ENCODE data around the gene LRP1-AS.

LRP1-AS gene

DNA sequence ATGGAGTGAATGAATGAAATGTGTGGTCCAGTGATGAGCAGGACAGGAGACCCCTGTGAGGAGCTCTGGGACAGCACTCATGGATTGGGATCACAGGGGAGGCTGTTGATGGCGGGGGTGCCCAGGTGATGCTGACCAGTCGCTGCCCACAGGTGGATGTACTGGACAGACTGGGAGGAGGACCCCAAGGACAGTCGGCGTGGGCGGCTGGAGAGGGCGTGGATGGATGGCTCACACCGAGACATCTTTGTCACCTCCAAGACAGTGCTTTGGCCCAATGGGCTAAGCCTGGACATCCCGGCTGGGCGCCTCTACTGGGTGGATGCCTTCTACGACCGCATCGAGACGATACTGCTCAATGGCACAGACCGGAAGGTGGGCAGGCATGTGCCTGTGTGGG, 13.3 kb upstream of the LRP1-AS start:
- DNase-seq (ENCODE audit: low read depth in 3 of 3, low spot score in 1 of 3) = no peak

DNA sequence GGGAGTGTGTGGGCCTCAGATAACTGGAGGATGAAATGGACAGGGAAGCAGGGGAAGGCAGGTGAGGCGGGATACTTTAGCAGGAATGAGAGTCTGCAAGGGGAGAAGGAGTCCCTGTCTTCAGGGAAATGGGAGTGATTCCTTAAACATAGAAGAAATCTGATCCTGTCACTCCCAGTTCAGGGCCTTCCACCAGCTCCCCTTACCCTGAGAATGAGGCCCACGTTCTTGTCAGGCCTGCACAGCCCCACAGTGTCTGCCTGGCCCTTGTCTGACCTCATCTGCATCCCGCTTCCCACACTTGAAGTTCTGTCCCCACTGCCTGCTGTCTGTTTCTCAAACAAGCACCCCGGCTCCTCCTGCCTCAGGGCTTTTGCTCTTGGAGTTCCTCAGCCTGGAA, 12.6 kb upstream of the LRP1-AS start:
- no peak for DNase-seq (ENCODE audit: low read depth in 3 of 3, low spot score in 1 of 3)

DNA sequence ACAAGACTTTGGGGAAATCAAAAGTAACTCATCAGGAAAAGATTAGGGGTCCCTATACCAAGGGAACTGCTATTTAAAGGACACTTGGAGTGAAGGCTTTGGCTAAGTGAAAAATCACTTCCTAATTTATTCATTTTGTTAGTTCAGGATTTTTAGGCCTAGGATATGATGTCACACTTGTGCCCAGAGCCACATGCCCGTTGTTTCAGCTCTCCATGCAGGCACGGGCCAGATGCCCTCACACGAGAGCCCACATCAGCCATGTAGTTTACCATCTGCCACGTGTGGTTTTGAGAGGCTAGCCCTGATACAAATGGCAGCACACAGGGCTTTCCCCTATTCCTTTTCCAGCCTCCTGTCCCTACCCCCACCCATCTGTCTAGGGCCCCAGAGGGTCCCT, 11.9 kb upstream of the LRP1-AS start:
- no peak for DNase-seq (ENCODE audit: low read depth in 3 of 3, low spot score in 1 of 3)

DNA sequence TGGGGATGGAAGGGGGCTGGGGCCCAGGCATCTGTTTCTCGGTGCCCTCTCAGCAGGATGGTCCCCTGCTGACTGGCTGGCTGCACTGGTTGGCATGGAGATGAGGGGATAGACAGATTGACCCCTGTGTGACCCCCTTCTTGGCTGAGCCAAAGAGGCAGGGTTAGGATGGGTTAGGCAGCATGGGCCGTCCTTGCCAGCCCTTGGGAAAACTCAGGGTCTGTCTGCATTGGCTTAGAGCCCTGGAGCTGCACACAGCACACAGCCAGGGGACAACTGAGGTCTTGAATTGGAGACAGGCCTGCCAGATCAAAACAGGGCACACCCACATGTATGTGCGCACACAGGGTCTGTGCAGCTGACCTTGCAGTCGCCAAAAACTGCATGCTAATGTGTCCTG, 11.2 kb upstream of the LRP1-AS start:
- no peak for DNase-seq (ENCODE audit: low read depth in 3 of 3, low spot score in 1 of 3)

DNA sequence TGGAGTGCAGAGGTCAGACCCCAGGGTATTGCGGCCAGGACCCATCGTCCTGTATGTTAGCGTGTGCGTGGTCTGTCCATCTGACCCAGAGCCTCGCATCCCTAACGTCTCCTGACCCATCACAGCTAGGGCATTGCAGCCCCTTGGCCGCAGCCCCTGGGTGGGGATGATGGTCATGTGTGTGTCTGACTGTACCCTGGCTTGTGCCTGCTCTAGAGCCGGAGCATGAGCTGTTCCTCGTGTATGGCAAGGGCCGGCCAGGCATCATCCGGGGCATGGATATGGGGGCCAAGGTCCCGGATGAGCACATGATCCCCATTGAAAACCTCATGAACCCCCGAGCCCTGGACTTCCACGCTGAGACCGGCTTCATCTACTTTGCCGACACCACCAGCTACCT, 10.8 kb upstream of the LRP1-AS start:
- DNase-seq (ENCODE audit: low read depth in 3 of 3, low spot score in 1 of 3) = no peak

DNA sequence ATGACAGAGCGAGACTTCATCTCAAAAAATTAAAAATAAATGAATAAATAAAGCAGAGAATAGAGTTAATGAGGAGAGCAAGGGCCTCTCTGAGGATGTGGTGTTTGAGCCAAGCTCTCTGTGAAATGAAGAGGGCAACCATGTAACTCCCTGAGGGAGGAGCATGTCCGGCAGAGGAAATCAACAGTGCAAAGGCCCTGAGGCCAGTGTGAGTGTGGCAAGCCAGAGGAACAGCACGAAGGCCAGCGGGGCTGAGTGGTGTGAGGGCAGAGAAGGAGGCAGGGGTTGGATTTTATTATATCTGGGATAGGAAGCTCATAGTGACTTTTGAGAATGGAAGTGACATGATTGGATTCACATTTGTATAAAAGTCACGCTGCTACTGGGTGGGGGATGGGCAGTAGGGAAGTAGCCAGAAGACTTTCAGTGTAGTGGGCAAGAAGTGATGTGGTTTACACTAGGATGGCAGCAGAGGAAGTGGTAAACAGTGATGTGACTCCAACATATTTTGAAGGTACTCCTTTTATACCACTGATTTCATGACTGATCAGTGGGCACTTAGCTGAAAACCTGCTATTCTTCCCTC, 10.3 kb upstream of the LRP1-AS start:
- no peak for DNase-seq (ENCODE audit: low read depth in 3 of 3, low spot score in 1 of 3)

DNA sequence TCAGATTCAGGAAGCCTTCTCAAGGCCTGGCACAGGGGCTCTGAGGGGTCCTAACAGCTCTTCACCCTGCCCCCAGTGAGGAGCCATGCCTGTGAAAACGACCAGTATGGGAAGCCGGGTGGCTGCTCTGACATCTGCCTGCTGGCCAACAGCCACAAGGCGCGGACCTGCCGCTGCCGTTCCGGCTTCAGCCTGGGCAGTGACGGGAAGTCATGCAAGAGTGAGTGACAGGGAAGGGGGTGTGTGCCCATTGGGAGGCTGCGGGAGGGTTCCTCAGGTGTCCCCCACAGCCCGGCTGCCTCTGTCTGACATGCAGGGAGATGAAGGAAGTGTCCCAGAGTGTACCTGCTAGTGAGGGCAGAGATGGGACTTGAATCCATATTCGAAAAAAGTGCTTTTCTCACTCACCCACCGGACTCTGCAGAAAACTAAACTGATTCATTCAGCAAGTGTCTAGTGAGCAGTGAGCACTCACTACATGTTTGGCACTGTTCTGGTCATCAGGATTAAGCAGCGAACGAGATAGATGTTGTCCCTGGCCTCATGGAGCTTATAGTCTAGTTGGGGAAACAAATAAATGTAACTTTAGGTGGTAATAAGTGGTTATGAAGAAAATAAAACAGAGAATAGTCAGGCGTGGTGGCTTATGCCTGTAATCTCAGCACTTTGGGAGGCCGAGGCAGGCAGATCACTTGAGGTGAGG, 9.4 kb upstream of the LRP1-AS start:
- no peak for DNase-seq (ENCODE audit: low read depth in 3 of 3, low spot score in 1 of 3)

DNA sequence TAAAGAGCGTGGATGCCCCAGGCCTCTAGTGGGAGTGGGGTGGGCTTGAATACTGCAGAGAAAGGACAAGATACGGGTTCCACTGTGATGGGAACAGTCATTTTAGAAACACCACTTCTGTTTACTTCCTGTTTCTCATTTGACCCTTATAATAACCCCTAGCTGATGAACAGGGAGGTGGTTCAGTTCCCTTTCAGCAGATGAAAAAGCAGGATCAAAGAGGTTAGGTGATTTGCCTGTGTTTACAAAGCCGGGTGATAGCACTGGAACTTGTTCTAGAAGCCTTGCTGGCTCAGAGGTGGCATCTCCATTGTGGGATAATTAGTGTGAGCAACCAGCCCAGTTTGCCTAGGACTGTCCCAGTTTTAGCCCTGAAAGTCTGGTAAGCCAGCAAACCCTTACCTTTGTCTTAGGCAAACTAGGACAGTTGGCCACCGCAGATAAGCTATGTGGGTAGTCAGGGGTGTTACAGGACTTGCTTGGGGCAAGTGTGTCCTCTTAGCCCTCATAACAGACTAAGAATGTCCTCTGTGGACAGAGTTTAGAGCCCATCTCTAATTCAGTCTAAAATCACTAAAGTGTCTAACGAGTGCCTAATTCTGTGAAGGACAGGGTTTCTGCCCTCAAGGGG, 7.5 kb upstream of the LRP1-AS start:
- no peak for DNase-seq (ENCODE audit: low read depth in 3 of 3, low spot score in 1 of 3)

DNA sequence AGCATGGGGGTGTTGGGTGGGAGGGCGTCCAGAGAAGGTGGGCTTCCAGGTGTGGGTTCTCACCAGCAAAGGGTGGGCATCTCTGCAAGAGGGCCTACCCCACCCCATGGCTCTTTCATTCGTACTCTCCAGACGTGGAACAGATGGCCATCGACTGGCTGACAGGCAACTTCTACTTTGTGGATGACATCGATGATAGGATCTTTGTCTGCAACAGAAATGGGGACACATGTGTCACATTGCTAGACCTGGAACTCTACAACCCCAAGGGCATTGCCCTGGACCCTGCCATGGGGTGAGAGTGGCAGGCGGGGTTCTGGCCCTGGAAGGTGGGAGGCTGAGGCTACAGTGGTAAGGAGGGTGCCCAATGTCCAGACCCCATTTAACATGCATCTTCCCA, 6.7 kb upstream of the LRP1-AS start:
- no peak for DNase-seq (ENCODE audit: low read depth in 3 of 3, low spot score in 1 of 3)

DNA sequence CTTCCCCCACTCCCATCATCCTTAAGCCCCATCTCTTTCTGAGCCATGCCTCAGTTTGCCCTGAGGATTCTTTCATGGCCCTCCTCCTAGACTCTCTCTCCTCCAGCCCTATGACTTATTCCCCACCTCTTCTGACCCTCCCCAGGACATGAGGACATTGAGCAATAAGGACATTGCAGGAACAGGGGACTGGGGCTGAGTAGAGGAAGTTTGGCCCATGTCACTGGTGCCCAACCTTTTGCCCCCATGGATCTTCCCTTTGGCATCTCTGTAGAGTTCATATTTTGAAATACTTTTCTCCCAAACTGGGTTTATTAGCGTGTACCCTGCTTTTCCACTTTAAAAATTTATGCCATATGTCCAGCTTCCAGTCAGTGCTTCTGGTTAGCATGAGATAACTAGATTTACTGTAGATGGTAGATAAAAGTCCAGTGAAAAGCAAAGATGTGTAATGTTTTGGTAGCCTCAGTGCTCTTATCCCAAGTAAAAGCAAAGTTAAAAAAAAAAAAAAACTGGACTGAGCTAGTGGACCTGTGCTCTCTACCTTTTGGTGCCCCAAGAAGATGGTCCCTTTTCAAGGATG, 6.1 kb upstream of the LRP1-AS start:
- no peak for DNase-seq (ENCODE audit: low read depth in 3 of 3, low spot score in 1 of 3)

DNA sequence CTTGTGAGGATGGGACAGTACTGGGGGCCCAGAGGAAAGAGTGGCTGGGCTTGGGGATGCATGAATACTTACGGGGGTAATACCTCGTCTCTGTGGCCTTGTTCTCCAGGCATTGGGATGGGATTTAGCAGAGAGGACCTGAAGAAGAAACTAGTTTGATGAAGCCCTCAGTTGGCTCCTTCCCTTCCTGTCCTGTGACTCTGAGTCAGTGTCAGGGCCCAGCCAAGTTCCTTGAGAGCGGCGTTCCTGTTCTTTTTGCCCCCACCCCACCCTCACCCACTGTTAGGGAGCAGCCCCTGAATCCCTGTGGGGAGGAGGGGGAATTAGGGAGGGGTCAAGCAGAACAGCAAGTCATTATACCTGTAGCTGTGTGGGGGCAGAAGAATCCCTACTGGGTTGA, 5.2 kb upstream of the LRP1-AS start:
- no peak for DNase-seq (ENCODE audit: low read depth in 3 of 3, low spot score in 1 of 3)

DNA sequence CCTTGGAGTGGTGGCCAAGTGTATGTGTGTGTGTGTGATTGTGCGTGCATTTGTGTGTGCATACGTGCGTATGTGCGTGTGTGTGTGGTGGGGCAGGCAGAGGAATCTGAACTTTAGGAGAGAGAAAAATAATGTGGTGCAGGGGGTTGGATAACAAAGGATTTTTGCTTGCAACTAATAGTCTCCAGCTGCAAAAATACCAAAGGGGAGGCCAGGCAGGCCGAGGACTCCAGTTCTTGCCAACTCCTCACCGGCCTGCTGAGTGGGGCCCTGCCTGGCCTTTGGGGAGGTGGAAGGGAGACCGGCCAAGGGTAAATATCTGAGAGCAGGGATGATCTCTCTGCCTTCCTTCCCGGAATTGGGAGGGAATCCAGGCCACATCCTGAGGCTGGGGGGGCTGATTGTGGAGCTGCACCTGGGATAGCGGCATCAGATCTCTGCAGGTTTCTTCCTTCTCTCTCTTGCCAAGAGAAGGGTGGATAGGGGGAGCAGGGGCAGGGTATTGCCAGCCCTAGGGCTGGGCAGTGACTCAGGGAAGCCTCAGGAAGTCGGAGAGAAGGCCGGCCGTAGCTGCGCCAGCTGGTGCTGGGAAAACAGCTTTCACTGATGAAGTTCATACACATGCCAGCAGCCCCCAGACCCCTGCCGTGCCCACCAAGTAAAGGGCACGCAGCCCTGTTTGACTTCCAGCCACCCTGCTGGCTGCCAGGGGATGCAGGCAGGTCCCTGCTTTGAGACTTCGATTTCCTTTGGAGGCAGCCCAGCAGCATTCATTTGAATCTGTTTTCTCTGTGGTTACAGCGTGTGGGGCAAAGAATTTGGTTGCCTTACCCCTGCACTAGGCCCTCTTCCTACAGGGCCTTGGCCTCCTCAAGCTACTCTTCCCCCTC, 4.6 kb upstream of the LRP1-AS start:
- DNase-seq (ENCODE audit: low read depth in 3 of 3, low spot score in 1 of 3) = no peak

DNA sequence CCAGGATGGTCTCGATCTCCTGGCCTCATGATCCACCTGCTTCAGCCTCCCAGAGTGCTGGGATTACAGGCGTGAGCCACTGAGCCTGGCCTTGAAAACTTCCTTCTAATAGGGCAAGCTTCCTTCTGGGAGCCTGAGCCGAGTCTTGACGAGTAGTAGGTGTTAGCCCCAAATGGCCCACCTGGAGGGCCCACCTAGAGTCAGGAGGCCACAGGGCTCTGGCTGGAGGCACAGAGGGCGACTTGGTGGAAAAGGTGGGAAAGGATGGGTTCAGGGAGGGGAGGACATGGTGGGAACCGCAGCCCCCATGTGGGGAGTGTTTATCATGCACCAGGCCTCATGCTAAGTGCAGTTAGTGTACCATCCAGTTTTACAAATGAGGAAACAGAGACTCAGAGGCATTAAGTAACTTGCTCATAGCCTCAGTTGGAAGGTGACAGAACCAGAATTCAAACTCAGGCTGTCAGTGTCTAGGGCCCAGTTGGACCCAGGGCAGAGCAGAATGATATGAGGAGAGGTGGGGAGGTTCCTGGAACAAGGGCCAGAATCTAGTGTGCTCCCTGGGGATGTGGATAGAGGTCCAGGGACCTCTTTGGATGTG, 3.1 kb upstream of the LRP1-AS start:
- no peak for DNase-seq (ENCODE audit: low read depth in 3 of 3, low spot score in 1 of 3)

DNA sequence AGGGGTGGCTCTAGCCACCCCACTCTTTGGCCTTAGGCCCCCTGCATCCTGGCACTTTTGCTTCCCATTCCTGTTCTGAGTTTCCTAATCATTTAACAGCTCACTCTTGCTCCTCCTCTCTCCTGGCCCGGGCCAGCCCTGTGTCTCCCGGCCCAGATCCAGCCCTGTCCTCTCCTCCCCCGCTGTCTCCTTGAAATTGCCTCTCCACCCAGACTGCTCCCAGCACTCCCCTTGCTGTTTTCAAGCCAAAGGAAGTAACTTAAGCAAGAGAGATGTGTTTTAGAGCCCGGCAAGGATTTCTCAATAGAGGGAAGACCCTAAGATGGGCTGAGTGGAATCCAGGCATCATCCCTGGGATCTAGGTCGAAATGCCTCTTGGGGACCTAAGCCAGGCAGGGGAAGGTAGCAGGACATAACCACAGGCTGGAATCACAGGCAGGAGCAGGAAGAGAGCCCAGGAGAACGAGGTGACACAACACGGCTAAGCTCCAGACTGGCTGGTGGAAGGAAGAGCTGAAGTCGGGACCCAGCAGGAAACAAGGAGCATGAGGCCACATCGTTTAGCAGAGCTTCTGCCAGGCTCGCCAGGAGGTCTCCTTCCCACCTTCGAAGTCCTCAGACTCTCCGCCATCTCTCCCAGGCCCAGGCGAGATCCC, 2.0 kb upstream of the LRP1-AS start:
- DNase-seq (ENCODE audit: low read depth in 3 of 3, low spot score in 1 of 3) = no peak

DNA sequence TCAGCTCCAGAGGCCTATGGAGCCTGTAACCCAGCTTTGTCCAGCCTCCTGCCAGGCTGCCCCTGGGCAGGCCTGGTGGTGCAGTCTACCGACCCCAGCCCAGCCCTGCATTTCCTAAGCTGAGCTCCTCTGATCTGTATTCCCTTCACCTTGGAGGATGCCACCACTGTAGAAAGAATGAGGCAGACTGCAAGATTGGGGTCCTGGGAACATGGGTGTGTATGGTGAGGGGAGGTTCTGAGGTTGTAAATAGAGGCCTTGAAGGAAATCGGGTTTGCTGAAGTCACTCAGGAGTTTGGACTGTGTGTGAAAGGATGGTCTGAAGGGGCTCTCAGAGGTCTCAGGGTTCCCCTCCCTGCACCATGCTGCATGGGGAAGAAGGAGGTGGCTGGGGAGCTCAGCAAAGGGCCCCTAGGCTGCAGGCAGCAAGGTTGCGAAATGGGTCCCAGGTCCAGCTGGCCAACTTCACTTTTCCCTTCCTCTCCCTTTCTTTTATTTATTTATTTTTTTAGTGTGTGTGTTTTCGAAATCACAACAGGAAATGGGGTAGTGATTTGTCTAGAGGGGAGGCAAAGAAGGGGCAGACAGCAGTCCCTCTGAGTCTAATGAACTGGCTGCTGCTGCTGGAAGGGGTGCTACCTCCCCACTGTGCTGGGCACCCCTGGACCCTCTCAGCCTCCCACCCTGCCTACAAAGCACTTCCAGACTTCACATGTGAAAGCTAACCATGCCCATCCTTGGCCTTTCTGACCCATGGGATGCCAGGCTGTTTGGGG, 1.2 kb upstream of the LRP1-AS start:
- DNase-seq (ENCODE audit: low read depth in 3 of 3, low spot score in 1 of 3) = no peak

DNA sequence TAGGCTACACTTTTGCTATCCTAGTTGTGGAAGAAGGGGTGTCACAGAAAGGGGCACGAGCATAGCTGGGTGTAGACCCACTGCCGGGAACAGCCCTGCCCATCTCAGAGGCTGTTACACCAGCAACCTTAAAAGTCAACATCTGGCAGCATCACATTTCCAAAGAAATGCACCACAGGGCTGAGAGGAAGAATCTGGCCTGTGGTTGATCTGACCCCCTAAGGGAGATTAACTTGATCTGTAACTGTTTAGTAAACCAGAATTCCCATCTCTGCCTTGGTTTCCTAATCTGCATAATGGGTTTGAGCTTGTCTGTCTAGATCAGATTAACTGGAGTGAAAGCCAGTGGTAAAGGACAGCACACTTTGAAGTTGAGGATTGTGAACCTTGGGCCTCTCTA, 1.3 kb downstream of the LRP1-AS start:
- no peak for DNase-seq (ENCODE audit: low read depth in 3 of 3, low spot score in 1 of 3)

DNA sequence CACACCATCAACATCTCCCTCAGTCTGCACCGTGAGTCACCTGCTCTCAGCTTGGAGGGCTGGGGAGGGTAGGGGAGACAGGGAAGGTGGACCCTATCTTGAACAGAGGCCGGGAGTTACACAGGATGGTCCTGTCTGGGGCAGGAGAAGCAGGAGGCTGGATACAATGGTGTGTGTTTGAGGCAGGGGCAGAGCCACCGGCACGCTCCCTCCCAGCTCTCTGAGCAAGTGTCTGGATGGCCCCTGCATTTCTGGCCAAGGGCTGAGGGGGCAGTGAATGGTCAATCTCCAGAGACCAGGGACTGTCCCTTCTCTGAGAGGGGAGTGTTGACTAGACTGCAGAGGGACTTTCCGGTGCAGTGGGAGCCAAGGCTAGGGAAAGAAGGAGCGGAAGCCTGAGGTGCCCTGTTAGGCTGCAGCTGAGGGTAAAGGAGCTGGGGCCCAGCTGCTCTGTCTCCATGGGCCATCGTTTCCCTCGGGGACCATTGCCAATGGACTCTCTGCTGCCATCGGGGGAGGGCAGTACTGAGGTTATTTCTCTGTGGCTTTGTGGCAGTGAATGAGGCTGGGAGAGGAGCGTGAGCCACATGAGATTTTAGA, 1.9 kb downstream of the LRP1-AS start:
- no peak for DNase-seq (ENCODE audit: low read depth in 3 of 3, low spot score in 1 of 3)

DNA sequence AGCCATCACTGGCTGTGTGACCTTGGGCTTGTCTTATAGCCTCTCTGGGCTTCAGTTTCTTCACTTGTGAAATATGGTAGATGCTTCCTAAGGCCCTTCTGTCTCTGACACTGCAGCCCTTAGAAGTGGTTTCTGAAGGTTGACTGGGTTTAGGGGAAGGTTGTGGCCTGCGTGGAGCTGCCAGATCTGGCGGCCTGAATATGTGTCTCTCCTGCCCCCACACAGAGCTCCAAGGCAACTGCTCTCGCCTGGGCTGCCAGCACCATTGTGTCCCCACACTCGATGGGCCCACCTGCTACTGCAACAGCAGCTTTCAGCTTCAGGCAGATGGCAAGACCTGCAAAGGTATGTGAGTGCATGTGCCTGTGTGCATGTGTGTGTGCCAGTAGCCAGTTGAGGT, 4.0 kb downstream of the LRP1-AS start:
- DNase-seq (ENCODE audit: low read depth in 3 of 3, low spot score in 1 of 3) = no peak

DNA sequence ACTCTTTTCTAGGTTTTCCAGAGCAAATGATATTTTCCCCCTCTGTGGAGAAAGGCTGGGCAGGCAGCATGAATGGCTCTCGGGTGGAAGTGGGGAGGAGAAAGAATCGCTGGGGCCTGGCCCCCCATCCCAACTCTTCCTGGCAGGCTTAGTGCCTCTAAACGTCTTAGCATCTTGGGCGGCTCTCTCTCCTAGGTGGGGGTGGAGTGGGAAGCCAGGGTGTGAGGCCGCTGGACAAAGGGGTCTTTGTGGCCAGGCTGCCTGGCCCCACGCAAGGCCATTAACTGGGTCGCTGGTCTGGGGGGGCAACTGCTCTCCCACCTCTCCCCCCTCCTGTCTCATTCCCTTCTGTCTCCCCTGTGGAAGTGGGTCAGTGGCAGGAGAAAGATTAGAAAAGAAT, 4.7 kb downstream of the LRP1-AS start:
- DNase-seq (ENCODE audit: low read depth in 3 of 3, low spot score in 1 of 3) = no peak

Measured in stimulated activated CD4-positive, alpha-beta T cell treated with anti-CD3 and anti-CD28 coated beads, TNF-alpha, amount 100 ng/mL, for 1 hour (primary cell).